Mononuclear cell (primary cell): ENCODE measurements around the gene SCGN. TPM values are rescaled to one million over a fixed set of nuclear protein-coding genes. Genes with fewer than 3 reads are reported as not detected.

Experiments used
- H3K27me3 ChIP-seq: 2 replicates; pipeline ENCODE4 v1.6.0; 2011; ENCODE audit warnings: low read length, control low read depth; ENCODE audit not compliant: insufficient read depth
- H3K4me1 ChIP-seq: 2 replicates; pipeline ENCODE4 v1.5.1; 2011; ENCODE audit warnings: mild to moderate bottlenecking, low read length, control low read depth; ENCODE audit not compliant: insufficient read depth
- H3K4me3 ChIP-seq: 2 replicates; pipeline ENCODE4 v1.5.1; 2011; ENCODE audit warnings: mild to moderate bottlenecking, low read length, moderate library complexity
- H3K9me3 ChIP-seq: 2 replicates; pipeline ENCODE4 v1.5.1; 2011; ENCODE audit warnings: low read depth, mild to moderate bottlenecking, control low read depth, low read length
- total RNA-seq: library from RNA; depleted of rRNA; stranded (reverse); fragments of >200 nt; gene quantifications from one replicate; pipeline ENCODE4 v1.2.3, GENCODE V29; 2012

SCGN gene
- total RNA-seq, 1 donor, result not detected

GRCh38 chr6:25659633-25660368, 7.8 kb downstream of the SCGN start:
- Histone ChIP-seq H3K4me3 (no peak overlapping the region), H3K27me3 (peaks cover 11% of the 10 kb centered on the region)

GRCh38 chr6:25660512-25660911, 8.5 kb downstream of the SCGN start:
- Histone ChIP-seq H3K4me3 (no peak overlapping the region), H3K9me3 (no peaks in the 10 kb centered on the region), H3K4me1 (no peaks in the 10 kb centered on the region), H3K27me3 (peaks cover 10% of the 10 kb centered on the region)

More at GRCh38 chr6:25659633-25660368, 7.8 kb downstream of the SCGN start:
- Histone ChIP-seq H3K9me3 (no peaks in the 10 kb centered on the region), H3K4me1 (no peaks in the 10 kb centered on the region)

GRCh38 chr6:25661129-25661779, 9.2 kb downstream of the SCGN start:
- peaks cover 9% of the 10 kb centered on the region for H3K27me3 ChIP-seq
- H3K4me3 ChIP-seq, result no peak overlapping the region
- no peaks in the 10 kb centered on the region for H3K4me1 ChIP-seq
- H3K9me3 ChIP-seq, result no peaks in the 10 kb centered on the region

GRCh38 chr6:25665455-25665854, 13.4 kb downstream of the SCGN start:
- Histone ChIP-seq H3K27me3 (peaks cover 6% of the 10 kb centered on the region), H3K4me3 (no peak overlapping the region), H3K4me1 (no peaks in the 10 kb centered on the region), H3K9me3 (no peaks in the 10 kb centered on the region)

GRCh38 chr6:25669413-25669812, 17.4 kb downstream of the SCGN start:
- H3K4me1 ChIP-seq, result no peaks in the 10 kb centered on the region
- peaks cover 4% of the 10 kb centered on the region for H3K27me3 ChIP-seq
- H3K4me3 ChIP-seq, result no peak overlapping the region
- H3K9me3 ChIP-seq, result no peaks in the 10 kb centered on the region

- no peaks in the 10 kb centered on the region for H3K27me3 ChIP-seq
- H3K4me1 ChIP-seq, result no peaks in the 10 kb centered on the region
- H3K9me3 ChIP-seq, result no peaks in the 10 kb centered on the region
- H3K4me3 ChIP-seq, result no peak overlapping the region
These were observed 18.2 kb downstream of the SCGN start for GRCh38 chr6:25670208-25670607.

- Histone ChIP-seq H3K4me1 (no peaks in the 10 kb centered on the region), H3K9me3 (no peaks in the 10 kb centered on the region), H3K27me3 (no peaks in the 10 kb centered on the region), H3K4me3 (no peak overlapping the region)
These were observed 18.9 kb downstream of the SCGN start for GRCh38 chr6:25670793-25671513.

- no peaks in the 10 kb centered on the region for H3K27me3 ChIP-seq
- no peaks in the 10 kb centered on the region for H3K4me1 ChIP-seq
- H3K9me3 ChIP-seq, result no peaks in the 10 kb centered on the region
- no peak overlapping the region for H3K4me3 ChIP-seq
These were observed 19.6 kb downstream of the SCGN start for GRCh38 chr6:25671652-25672051.

- H3K4me3 ChIP-seq, result no peak overlapping the region
- no peaks in the 10 kb centered on the region for H3K9me3 ChIP-seq
- H3K4me1 ChIP-seq, result no peaks in the 10 kb centered on the region
- H3K27me3 ChIP-seq, result no peaks in the 10 kb centered on the region
These were observed 23.2 kb downstream of the SCGN start for GRCh38 chr6:25675167-25675566.

GRCh38 chr6:25676775-25677174, 24.8 kb downstream of the SCGN start:
- no peaks in the 10 kb centered on the region for H3K4me1 ChIP-seq
- no peaks in the 10 kb centered on the region for H3K27me3 ChIP-seq
- no peak overlapping the region for H3K4me3 ChIP-seq
- no peaks in the 10 kb centered on the region for H3K9me3 ChIP-seq

GRCh38 chr6:25681848-25682247, 29.8 kb downstream of the SCGN start:
- H3K9me3 ChIP-seq, result no peaks in the 10 kb centered on the region
- H3K4me3 ChIP-seq, result no peak overlapping the region
- peaks cover under 1% of the 10 kb centered on the region for H3K27me3 ChIP-seq
- no peaks in the 10 kb centered on the region for H3K4me1 ChIP-seq

- Histone ChIP-seq H3K4me1 (no peaks in the 10 kb centered on the region), H3K4me3 (no peak overlapping the region), H3K27me3 (peaks cover 4% of the 10 kb centered on the region), H3K9me3 (no peaks in the 10 kb centered on the region)
These were observed 30.3 kb downstream of the SCGN start for GRCh38 chr6:25682324-25682723.

GRCh38 chr6:25684565-25684964, 32.5 kb downstream of the SCGN start:
- Histone ChIP-seq H3K9me3 (no peaks in the 10 kb centered on the region), H3K4me1 (no peaks in the 10 kb centered on the region), H3K4me3 (no peak overlapping the region), H3K27me3 (peaks cover 4% of the 10 kb centered on the region)

GRCh38 chr6:25685251-25685650, 33.2 kb downstream of the SCGN start:
- Histone ChIP-seq H3K27me3 (peaks cover 4% of the 10 kb centered on the region), H3K9me3 (no peaks in the 10 kb centered on the region), H3K4me1 (no peaks in the 10 kb centered on the region), H3K4me3 (no peak overlapping the region)

GRCh38 chr6:25685896-25686295, 33.9 kb downstream of the SCGN start:
- no peaks in the 10 kb centered on the region for H3K4me1 ChIP-seq
- no peak overlapping the region for H3K4me3 ChIP-seq
- peaks cover 4% of the 10 kb centered on the region for H3K27me3 ChIP-seq
- no peaks in the 10 kb centered on the region for H3K9me3 ChIP-seq
